HG02970 (cell line): ENCODE measurements around the gene SMIM35.

Source experiments
- ATAC-seq: cut with Tn5 transposase; IDR thresholded peaks from one replicate; pipeline ENCODE4 v1.9.1; 2021; ENCODE audit warnings: mild to moderate bottlenecking, moderate library complexity, moderate number of reproducible peaks; ENCODE audit not compliant: unreplicated experiment, low FRiP score

SMIM35 gene

GRCh38 chr11:118060081-118060661, 26.6 kb downstream of the SMIM35 start:
- ATAC-seq: no peak

DNA sequence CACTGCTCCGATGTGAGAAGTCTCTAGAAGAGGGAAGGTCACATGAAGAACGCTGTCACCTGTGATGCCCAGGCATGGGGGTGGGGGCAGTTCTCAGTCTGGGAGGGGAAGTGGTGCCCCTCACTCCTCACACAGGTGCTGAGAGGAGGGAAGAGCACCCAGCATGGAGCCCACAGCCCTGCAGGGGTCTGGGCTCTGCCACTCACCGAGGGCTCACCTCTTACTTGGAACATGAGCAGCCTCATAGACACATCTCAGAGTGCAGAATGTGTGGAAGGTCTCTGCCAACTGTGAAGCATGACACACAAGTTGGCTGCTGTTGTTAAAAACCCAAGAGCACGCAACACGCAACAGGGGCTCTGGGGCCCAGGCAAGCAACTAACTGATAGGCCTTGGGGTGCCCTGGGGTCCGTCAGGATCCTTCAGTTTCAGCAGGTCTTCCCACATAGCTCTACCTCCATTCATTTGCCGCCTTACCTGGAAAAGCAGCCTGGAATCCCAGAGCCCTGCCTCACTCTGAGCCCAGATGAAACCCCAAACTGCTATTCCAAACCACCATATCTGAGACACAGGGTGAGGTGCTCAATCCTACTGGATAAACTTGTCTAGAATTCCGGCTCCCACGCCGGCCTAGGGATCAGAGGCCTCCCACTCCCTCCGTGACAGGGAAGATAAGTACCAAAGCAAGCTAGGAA, 27.4 kb downstream of the SMIM35 start:
- no peak for ATAC-seq

GRCh38 chr11:118058311-118059245, 28.2 kb downstream of the SMIM35 start:
- ATAC-seq: no peak

DNA sequence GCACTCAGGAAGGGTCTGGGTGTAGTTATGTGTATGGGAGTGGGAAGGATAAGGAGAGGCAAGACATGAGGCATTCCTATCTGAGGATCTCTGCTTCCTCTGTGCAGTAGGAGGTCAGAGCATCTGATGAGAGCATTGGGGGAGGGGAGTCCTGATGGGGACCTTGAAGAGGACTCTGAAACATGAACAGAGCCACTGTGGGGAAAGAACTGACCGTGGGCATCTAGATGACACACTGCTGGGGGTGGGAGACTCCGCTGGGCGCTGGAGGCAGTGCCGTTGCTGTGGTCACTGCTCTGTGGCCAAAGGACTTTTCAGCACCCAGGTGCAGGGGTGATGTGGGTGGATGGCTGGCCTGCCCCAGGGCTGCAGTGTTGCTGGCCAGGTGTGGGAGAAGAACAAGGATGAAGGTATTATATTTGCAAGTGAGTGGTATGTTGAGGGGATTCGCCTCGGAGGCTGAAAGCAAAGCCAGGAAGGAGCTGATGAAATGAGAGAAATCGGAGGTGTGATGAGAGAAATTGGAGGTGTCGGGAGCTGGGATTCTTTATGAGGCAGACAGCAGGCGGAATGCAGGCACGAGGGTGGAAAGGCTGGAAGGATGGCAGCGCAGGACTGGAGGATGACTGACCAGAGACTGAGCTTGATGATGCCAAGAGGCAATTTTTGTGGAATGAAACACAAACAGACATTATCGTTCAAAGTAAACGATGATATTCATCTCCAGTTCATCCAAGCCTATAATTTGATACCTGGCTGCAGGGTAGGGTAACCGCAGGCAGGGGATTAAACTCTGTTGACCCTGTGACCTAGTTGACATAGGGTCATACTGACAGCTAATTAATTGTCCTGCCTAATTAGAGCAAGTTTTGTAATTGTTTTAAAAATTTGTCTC, 29.3 kb downstream of the SMIM35 start:
- ATAC-seq: no peak

GRCh38 chr11:118056806-118057205, 30.0 kb downstream of the SMIM35 start:
- no peak for ATAC-seq

GRCh38 chr11:118055966-118056365, 30.8 kb downstream of the SMIM35 start:
- no peak for ATAC-seq

GRCh38 chr11:118054712-118055640, 31.8 kb downstream of the SMIM35 start:
- ATAC-seq: no peak

DNA sequence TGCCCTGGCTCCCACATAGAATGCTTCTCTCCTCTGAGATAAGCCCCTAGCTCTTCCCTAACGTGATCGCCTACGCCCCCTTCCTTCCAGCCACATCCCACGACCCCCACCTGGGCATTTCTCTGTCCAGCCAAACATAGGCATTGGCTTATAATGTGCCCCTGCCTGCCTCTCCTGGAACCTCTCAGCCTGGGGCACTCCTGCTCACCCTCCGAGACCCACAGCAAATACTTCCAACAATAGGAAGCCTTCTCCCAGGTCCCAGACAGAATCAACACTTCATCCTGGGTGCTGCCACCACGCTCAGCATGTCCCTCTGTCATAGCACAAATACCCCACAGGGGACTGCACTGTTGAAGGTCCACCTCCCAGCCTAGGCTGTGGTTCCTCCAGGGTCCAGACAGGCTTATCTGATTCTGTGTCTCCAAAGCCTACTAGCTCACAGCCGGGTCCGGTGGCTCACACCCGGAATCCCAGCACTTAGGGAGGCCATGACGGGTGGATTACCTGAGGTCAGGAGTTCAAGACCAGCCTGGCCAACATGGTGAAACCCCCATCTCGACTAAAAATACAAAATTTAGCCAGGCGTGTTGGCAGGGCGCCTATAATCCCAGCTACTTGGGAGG, 34.1 kb downstream of the SMIM35 start:
- no peak for ATAC-seq

DNA sequence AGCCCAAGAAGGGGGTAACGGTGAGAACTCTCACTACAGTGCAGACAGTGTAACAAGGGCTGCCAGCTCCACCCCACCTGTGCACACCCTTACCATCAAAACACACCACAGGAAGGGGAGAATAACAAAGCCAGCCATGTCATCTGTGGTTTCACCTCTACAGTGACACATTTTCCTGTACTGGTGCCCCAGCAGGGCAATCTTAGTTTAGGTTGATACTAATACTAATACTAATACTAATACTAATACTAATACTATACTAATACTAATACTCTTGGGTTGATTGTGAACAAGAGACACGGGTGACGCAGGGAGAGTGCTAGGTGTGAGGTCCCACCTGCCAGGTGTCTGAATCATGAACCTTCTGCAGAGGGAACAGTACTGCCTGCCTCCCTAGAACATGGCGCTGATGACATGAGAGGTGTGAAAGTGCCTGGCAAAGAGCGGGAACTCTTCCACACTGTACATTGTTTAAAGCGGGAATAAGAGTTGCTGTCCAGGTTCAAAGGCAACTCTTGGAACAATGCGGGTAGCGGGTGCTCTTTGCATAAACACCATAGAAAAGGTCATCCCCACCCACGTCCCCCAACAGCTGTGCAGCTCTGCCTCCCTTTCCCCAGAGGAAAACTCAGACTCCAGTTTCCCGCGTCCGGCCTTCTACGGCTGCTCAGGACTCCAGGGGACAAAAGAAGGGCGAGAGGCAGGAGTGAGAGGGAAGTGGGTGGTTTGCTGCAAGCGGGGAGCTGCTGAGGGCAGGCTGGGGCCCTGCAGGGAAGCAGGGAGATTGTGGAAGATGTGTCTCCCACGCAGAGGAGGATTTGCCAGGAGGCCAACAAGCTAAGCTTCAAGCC, 34.9 kb downstream of the SMIM35 start:
- ATAC-seq: no peak

DNA sequence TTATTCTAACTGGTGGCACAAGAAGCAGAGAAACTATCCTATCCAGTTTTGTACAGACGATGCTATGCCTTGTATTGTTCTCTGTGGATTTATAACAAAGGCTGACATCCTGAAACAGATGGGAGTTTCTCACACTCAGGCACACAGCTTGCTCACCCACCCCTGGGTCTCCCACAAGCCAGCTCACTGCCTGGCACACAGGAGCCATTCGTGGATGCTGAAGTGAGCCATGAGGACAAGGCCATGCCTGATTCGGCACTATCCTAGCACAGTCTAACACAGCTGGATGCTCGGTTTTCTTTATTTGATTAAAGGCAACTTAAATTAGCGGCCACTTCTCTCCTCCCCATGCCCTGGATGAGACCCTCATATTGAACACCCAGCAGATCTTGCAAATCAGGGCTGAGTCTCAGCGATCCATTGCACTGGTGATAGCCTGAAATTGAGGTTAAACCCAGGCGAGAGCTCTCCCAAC, 35.6 kb downstream of the SMIM35 start:
- no peak for ATAC-seq

- no peak for ATAC-seq
Measured at GRCh38 chr11:118050208-118050891, 36.4 kb downstream of the SMIM35 start.

DNA sequence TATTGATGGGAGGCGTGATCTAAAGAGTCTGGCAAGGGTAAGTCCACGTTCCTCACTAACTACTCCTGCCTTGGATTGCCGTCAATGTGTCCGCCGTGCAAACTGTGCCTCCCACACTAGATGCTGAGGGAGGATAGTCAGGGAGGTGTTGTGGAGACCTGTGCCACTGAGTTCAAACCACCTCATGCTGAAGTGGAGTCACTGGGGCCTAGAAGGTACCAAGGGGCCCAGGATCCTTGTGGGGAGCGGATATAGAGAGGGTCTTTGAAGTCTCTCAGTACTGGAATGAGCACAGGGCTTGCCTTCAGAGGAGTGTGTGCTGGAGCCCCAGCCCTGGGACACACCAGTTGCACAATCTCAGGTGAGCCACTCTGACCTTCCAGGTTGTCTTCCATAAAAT, 37.0 kb downstream of the SMIM35 start:
- ATAC-seq: no peak

DNA sequence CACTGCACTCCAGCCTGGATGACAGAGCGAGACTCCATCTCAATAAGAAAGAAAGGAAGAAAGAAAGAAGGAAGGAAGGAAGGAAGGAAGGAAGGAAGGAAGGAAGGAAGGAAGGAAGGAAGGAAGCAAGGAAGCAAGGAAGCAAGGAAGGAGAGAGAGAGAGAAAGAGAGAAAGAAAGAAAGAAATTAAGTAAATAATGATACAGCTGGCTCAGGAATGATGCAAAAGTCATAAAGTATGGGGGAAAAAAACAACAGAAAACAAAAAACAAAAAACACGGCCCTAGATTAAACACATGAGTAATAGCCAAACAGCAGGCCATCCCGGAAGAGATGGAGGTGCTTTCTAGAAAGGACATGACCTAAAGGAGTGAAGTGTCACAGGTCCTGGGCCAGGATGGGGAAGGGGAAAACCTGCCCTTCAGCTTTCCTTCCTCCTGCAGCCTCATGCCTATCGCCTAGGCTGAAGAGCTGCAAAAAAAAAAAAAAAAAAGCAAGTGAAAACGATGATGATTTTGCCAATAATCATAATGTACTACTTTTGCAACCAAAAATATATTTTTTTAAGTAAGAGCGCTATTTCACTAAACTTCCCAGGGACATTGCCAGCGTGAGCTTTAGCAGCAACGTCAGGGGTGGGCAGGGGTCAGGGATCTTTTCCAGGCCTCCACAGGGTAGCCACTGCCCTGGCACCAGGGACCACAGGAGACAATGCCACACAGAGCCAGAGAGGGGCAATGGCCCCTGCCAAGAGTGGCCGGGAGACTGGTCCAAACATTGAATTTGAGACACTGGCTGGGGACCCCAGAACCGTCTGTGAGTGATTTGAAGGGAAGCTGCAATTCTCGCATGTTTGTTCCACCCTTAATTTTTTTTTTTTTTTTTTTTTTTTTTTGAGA, 38.0 kb downstream of the SMIM35 start:
- no peak for ATAC-seq

GRCh38 chr11:118047749-118048148, 39.0 kb downstream of the SMIM35 start:
- ATAC-seq: no peak

DNA sequence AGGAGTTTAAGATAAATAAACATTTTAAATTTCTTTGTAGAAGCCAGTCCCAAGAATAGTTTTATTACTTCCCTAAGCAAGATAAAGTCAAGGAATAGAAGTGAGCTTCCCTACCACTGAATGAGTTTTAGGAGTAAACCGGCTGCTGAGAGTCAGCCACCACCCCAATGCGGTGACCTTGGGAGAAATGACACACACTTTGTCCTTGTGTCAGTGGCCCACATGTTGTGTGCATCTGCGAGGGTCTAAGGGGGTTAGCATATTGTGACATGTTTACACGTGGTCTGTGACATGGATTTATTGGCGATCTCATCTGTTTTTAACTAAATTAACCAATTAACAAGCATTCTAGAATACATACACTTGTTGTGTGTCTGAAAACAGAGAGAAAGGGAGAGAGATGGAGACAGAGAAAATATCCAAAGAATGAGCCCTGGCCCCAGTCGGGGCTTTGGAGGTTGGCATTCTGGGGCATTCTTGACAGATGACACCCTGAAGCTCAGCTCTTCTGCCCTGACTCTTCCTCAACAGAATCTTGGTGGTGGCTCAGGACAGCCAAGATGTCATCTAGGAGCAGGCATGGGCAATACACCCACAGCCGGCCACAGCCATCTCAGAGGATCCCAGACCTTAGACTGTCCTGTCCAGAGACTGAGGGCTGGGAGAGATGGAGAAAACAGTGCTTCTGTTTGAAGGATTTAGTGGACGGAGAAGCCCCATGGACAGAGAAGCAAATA, 39.6 kb downstream of the SMIM35 start:
- ATAC-seq: no peak
